Ovary (tissue), 3 donors: Measurements from ENCODE around the gene DACH1.

Experiments
- CTCF ChIP-seq, 3 donors: fragments of 450-650 bp in 2 of 3; fragments of 200-600 bp in 1 of 3; IDR thresholded peaks; one replicate each; pipeline versions ENCODE4 v1.5.1 to v1.8.0; 2016 to 2022; ENCODE audit warnings: antibody characterized with exemption in 3 of 3, mild to moderate bottlenecking in 1 of 3
- POLR2A ChIP-seq: fragments of 450-650 bp; IDR thresholded peaks from one replicate; pipeline ENCODE4 v1.6.1; 2017; ENCODE audit warnings: antibody characterized with exemption, mild to moderate bottlenecking, moderate library complexity
- donor health status: DM: no; HTN: no; CAD: no.

GRCh38 chr13:71408416-71408815, 458.6 kb downstream of the DACH1 start:
- TF ChIP-seq POLR2A (no peak), CTCF (IDR thresholded peaks at IDR 0.05) (no peak)
